KG1 (cell line): Measurements from ENCODE around the gene CRIM1.

Source experiments
- DNase-seq: peaks from one replicate; lab custom pipeline; 2025; lab: John Stamatoyannopoulos, UW

The CRIM1 gene

DNA sequence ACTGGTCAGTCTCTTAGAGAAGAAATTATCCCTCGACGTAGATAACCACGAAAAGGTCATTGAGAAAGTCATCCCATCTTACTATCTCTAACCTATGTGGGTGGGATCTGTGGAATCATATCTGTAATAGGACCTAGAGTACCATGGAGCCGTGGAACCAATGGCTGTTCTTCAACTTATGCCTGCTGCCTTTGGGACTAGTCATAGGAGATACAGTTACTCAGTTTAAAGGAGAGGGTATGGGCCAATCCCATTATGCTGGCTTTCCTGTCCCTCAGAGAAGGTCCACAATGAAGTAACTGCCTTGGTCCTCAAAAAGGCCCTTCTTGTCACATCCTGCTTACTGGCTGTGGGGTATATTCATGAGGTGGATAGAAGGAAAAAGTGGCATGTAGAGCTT lies 164.9 kb downstream of the CRIM1 start:
- no peak for DNase-seq

DNA sequence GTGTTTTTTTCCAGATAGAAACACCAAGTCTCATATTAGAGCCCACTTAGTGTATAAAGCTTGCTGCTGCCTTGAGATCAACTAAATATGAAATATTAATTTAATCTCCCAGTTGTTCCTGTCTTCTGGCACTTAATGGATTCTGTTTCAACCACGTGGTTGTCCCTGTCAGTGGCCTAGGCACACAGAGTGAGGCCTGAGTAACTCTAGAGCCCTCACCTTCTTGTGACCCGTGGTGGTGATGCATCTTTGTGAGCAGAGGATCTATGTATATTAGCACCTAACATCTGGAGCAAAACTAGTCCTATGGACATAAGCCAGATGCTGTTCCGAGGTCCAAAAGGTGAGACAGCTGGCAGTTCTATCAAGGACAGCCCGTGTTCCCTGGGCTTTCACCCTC lies 167.6 kb downstream of the CRIM1 start:
- DNase-seq: no peak

DNA sequence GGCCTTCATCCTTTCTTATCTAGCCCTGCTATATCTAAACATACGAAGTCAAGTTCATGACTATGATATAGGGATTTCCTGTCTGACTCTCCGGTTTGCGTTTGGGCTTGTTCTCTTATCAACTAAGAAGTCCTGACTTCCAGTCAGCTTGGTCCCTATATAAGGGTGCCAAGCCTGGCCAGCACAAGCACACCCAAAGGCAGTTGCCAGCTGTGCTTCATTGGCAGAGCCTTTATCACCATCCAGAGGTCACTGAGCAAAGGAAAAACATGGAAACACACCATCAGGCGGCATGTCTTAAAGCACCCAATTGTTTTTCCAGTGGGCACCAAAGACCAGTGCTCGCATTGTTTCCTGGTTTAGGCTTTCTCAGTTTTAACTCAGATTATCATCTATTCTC lies 169.7 kb downstream of the CRIM1 start:
- no peak for DNase-seq

DNA sequence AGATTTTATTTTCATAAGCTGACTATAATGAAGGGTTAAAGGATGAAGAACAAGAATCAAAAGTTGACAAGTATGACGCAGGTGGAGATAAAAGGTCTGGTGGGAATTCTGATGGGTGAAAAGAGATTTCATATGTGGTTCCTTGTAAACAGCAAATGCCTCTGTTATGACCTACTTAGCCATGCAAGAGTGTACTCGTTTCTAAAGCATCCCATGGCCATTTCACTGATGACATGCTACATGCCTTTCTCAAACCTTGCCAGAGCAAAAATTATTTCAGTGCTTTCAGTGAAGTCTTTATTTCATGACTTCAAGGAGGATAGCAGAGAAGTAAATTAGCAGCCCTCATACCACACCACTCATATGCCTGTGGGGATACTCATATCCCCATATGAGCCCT lies 170.6 kb downstream of the CRIM1 start:
- DNase-seq: no peak

DNA sequence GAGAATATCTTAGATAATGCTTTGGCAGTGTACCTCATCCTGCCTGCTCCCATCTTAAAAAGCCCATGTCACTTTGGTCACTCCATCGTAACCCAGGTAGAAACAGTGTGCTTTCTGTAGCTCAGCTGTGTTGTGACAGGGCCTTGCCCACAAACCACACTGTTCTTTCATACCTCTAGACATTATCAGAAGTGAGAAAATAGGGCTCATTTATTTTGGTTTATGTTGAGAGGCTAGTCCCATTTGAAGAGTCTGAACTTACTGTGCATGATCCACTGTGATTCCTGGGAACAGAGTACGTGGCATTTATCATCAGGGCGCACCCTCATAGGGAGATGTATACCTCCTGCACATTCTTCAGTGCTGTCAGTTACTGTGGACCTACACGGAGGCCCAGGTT lies 172.7 kb downstream of the CRIM1 start:
- DNase-seq: no peak

DNA sequence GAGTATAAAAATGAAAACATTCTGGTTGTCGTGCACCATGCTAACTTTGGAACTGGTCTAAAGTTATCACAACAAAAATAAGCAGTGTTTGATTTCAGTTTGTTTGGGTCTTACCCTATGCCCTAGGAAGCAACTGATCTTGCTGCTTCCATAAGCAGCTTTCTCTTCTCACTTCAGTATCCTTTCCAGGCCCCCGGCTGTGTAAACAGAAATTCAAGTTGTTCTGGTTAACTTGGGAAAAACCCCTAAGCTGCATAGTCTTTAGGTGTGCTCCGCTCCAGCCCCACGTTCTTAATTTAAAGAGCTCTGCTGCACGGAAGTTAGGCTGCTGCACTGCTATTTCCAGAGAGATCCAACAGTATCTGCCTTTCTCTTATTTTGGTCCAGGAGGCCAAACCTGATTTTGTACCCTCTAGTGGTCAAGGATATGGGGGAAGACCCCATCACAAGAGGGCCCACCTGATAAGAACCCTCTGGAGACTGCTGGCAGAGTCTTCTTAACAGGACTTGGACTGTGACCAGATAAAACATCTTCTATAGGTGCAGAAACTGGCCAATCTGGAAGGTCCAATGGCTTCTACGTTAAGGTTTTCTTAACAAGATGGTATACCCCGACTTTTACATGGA lies 173.3 kb downstream of the CRIM1 start:
- DNase-seq: no peak

DNA sequence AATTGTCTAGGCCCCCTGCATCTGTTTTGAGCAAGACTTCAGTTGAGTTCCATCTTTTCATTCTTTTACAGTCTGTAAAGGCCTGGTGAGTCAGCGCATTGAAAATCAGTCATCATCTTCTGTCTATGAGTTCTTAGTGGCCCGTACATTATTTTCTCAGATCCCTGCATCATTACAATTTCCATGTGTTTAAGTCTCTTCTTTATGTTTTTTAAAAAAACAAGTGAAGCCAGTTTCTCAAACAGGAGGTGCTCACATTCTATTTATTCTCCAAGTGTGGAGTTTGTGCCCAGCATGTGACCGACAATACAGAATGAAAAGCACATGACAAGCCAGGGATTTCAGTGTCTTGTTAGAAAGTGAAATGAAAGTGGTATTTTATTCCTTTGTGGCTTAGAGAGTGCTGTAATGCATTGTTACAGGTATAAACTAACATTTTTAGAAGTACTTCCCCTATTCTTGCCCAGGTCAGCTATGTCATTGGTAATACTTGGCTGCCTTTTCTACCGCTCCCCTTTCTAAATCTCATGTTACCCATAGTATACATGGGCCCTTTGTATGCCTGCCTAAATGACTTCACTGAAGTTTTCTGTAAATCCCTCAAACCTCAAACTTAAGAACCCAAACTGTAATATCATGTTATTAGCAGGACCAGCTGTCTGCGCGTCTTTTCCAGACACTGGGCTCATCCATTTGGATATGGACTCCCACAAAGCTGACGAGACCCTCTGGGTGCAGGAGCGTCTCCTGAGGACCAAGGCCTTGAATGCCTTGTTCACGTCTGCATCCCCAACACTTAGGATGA lies 174.8 kb downstream of the CRIM1 start:
- no peak for DNase-seq

DNA sequence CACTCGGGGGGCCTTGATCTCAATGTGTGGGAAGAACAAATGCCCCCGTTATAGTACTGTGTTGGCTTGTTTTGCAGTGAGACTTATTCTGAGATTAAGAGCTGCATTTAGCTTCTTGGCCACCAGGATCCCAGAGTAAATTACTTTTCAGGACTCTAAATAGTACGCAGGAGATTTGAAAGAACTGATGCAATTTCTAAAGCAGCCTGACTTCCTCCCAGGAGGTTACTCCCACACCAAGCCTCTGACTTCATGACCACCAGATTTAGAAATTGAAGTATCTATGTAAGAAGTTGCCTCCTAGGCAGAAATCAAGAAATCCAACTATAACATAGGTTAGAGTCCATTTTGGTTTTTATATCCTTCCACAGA lies 175.4 kb downstream of the CRIM1 start:
- peak; percentile 34 for DNase-seq

DNA sequence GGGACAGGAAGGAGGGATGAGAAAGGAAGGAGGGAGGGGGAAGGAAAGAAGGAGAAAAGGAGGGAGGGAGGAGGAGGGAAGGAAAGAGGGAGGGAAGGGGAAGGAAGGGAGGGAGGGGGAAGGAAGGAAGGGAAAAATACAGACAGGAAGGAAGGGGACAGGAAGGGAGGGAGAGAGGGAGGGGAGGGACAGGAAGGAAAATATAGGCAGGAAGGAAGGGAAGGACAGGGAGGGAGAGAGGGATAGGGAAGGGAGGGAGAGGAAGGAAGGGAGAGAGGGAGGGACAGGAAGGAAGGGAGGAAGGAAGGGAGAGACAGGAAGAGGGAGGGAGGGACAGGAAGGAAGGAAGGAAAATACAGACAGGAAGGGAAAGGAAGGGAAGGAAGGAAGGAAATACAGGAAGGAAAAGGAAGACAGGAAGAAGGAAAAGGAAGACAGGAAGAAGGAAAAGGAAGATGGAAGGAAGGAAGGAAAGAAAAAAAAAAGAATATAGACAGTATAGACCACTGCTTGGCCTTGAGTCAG lies 178.8 kb downstream of the CRIM1 start:
- DNase-seq: no peak

DNA sequence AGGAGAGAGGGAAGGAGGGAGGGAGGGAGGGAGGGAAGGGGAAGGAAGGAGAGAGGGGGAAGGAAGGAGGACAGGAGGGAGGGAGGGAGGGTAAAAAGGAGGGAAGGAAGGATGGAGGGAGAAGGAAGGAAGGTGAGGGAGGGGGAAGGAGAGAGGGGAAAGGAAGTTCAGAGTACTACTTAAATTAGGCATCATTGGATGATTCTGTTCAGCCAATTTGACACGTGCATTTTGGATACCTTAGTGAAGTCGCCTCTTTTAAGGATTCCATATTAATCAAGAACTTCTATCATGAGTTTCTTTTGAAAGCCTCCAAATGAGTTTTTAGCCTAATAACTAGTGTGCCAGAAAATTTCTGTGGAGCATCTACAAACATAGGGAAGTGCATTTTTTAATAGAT lies 179.5 kb downstream of the CRIM1 start:
- no peak for DNase-seq

DNA sequence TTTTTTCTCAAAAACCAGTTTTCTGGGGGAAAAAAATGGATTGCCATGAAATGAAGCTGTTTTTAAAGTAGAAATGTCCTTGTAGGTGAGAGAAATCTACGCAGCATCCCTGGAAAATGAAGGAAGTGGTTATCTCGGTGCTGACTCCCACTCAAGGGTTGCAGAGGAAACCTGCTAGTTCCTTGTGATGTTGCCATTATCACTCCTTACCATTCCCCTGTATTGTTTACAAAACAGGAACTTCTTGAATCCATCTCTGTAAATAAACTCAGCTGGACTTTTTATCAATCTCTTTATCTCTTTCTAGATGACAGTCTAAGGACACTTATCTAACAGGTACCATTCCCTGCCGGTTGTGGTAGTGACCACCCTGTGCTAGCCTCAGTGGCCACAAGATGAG lies 181.2 kb downstream of the CRIM1 start:
- no peak for DNase-seq

DNA sequence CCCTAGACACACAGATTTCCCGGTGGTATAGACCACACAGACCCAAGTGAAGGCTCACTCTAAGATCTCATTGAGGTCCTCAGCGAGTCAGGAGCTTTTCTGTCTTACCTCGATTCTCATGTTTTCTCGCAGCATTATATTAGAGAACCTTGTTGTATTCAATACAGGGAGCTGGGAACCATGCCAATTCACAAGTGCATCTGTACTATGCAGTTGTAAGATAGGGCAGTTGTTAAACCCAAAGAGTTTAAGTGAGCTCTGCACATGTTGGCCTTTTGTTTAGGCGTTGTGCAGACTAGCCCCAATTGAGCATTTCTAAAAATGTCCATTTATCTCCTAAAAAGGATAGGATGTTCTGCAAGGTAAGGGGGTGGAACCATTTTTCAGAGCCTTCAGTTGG lies 182.8 kb downstream of the CRIM1 start:
- no peak for DNase-seq

DNA sequence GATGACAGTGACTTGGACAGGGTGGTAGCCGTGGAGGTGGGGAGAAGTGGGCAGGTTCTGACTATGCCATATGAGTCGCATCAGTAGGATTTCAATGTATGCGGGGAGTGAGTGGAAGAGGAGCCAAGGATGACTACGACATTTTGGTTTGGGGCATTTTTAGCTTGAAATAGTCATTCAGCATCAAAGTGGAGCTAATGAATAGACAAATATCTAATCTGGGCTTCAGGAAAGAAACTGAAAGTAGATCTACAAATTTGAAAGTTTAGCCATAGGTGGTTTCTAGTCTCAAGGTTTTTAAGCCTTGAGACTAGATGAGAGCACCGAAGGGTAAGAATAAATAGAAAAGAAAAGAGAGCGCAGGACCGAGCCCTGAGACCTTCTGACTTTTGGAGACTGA lies 184.1 kb downstream of the CRIM1 start:
- no peak for DNase-seq

DNA sequence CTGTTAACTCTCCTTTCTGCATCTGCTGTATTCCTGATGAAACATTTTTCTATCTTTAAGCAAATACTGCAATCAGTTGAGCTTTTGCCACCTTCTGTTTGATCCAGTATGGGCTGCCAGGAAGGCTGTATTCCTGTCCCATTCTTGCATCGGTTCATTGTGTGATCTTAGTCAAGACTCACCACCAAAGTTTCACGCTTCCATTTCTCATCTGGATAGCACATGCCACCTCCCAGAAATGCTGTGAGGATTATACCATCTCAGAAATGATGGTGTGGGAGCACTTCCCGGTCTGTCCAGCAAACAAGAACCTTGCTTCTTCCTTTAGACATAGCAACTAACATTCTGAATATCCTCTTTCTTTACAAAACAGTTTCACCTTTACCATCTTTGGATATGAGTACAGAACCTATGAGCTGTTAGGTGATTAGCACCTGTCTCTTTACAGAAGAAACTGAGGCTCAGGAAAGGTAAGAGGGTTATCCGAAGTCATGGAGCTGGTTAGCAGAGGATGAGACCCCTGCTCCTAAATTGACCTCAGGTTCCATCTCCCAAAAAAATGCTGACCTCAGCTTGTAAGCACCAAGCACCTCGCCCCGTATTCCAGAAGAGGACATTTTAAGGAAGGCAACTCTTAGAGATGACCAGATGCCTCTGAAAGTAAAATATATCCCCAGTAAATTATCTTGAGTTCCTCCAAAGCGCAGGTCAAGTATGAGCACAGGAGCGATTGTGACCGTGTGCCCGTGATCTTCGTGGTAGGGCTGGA lies 185.6 kb downstream of the CRIM1 start:
- no peak for DNase-seq

DNA sequence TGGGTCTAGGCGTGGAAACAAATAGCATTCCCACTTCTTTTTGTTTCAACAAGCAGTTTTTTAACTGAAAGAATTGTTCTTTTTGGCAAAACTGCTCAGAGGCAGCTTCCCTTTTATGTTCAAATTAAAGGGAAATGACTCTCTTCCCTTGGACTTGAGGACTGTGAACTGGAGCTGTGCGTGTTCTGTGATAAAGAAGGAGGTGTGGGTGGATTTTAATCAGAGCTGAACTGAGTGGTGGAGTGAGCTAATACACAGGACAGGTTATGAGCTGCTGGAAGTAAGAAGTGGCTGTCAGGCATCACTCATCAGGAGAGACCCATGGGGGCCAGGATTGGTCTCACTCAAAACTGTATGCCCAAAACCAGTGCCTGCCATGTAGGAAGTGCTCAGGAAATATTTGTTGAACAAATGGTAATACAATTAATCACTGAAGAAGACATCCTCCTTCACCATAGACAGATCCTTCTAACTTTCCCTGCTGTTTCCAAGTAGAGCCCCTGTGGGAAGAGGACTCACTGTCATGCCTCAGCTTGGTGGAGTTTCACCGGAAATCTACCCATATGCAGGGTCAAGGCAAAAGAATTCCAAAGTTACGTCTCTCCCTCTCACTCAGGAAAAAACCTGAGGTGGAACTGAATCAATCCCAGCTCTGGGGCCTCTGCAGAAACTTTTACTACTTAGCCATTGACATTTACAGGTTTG lies 186.5 kb downstream of the CRIM1 start:
- no peak for DNase-seq

DNA sequence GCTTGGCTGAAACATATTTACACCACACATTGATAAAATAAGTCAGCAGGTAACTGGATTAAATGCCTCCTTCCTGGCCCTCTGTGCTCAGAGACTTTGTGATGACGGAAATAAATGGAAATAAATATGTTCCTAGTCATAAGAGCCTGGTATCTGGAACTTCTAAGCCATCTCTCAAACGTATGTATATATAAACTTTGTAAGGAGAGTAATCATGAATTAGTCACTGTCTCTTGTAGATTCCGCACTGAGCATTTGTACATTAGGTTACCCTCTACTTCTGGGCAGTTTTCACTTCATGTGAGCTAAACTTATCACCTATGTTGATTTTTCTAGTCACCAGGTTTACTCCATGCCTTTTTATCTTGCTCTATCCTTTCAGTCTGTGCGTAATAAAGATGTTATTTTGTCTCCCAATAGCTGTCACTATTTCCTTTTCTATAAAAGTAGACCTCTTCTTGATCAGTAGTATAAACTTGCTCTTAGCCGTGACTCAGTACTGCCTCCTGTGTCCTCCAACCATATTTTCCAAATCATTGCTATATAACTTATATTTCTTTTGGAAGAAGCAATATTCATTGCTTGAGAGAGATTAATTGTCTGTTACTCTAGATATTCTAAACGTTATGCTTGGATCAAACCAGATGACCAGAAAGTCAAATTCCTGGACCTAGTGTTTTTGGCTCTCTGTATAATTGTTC lies 189.2 kb downstream of the CRIM1 start:
- no peak for DNase-seq

DNA sequence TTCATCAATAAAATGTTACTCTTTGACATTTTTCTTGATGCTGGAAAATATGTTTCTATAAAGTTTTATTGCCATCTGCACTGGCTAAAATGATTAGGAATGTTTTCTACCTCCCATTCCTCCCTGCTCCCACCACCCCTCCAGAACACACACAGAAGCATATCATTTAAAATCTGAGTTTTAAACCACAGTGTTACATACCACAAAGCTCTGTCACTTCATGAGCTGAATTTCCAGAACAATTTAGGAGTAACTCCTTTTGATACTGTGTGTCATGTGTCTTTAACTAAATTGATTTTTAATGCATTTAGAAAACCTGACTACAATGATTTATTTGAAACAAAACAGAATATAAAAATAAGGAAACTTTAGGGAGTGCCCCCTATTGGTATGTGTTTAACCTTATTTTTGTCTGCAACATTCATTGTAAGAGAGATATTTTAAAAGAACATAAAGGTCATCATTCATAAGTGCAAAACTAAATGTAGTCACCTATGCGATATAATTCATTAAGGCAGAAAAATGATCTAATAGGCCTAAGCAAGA lies 190.4 kb downstream of the CRIM1 start:
- no peak for DNase-seq

DNA sequence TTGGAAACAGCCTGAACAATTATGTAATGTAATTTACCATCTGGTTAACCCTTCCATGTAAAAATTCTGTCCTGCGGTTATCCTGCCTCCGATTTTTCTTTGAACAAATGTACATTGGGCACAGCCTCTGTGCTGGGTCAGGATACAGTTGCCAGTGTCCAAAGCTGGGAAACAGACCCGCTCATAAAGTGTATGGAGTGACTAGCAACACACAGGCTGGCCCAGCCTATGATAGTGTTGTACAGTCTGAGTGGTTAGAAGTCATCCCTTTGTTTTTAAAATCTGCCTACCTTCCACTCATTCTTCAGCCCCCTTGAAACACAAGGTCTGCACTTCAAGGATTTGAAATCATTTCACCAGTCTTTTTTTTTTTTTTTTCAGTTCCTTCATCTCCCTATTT lies 192.3 kb downstream of the CRIM1 start:
- no peak for DNase-seq

DNA sequence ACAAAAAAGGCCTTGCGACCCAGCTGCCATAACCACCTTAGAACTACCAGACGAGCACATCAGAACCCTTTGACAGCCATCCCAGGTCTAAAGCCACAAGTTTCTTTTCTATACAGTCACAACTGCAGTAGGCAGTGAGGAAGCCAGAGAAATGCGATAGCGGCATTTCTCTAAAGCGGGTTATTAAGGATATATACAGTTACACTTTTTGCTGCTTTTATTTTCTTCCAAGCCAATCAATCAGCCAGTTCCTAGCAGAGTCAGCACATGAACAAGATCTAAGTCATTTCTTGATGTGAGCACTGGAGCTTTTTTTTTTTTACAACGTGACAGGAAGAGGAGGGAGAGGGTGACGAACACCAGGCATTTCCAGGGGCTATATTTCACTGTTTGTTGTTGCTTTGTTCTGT lies 193.6 kb downstream of the CRIM1 start:
- no peak for DNase-seq

DNA sequence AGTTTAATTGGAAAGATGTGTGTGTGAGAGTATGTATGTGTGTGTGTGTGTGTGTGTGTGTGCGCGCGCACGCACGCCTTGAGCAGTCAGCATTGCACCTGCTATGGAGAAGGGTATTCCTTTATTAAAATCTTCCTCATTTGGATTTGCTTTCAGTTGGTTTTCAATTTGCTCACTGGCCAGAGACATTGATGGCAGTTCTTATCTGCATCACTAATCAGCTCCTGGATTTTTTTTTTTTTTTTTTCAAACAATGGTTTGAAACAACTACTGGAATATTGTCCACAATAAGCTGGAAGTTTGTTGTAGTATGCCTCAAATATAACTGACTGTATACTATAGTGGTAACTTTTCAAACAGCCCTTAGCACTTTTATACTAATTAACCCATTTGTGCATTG lies 194.4 kb downstream of the CRIM1 start:
- no peak for DNase-seq

DNA sequence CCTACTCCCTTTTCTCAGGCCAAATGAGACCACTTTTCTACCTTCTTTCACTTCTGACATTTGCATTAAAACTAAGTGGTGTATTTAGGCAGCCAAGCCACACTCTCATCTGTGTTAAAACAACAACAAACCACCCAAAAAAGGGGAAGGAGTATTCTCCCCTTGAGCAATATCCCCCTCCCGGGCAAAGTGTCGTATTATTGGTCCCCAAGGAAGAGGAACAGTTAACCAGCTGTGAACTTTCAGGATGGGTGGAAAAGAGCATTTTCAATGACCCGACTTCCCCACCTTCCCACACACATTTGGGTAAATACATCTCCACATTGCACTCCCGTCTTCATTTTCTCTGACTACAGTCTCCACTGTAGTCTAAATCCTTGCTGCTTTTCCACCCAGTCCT lies 198.1 kb downstream of the CRIM1 start:
- DNase-seq: no peak
